A549 (cell line): ENCODE results near the gene EGFL8. TPM values are rescaled to one million over a fixed set of nuclear protein-coding genes. Genes with fewer than 3 reads are reported as not detected.

Source experiments
- ATAC-seq, 2 experiments: fragments of 200-7000 bp in 1 of 2; fragments of >200 bp in 1 of 2; cut with Nextera tagmentation in 1 of 2; cut with Tn5 transposase in 1 of 2; 3 replicates each; pipeline versions ENCODE4 v1.8.0 to v1.9.1; 2018 to 2020; ENCODE audit warnings: mild to moderate bottlenecking in 1 of 2, moderate library complexity in 1 of 2
- CTCF ChIA-PET: fragments of 300-600 bp; sonication (Branson Sonifier 250); formaldehyde crosslinking; extraction: SDS; loops from one replicate; lab custom pipeline; 2021; ENCODE audit warnings: antibody characterized with exemption, inconsistent platforms; lab: Yijun Ruan, JAX
- POLR2A ChIA-PET: fragments of 350-600 bp; formaldehyde crosslinking; extraction: SDS; loops from one replicate; lab custom pipeline; 2021; ENCODE audit warnings: antibody characterized with exemption, inconsistent platforms; lab: Yijun Ruan, JAX
- DNase-seq, 2 experiments: peaks; one replicate each; pipeline versions ENCODE4 v3.0.0 to v3.0.0-alpha.2; 2011 to 2016; ENCODE audit warnings: low read depth in 1 of 2, low spot score in 1 of 2
- FAIRE-seq: peaks from 2 replicates; lab custom pipeline; 2011; peaks lifted over from hg19 to GRCh38; lab: Jason Lieb, UNC
- H3K27ac ChIP-seq, 2 experiments: fragments of >200 bp; sonication (Bioruptor Twin); formaldehyde crosslinking; 3 replicates each; pipeline ENCODE4 v1.5.1; 2016 to 2017
- H3K4me1 ChIP-seq: fragments of >200 bp; sonication (Bioruptor Twin); formaldehyde crosslinking; 3 replicates; pipeline ENCODE4 v1.6.1; 2016
- H3K4me2 ChIP-seq: fragments of >200 bp; sonication (Bioruptor Twin); formaldehyde crosslinking; 3 replicates; pipeline ENCODE4 v1.6.1; 2016
- H3K4me3 ChIP-seq: fragments of >200 bp; sonication (Bioruptor Twin); formaldehyde crosslinking; 3 replicates; pipeline ENCODE4 v1.5.1; 2016
- H3K9me3 ChIP-seq: fragments of >200 bp; sonication (Bioruptor Twin); formaldehyde crosslinking; 3 replicates; pipeline ENCODE4 v1.6.1; 2016
- CHD4 ChIP-seq: fragments of 200-600 bp; sonication (generic); IDR thresholded peaks from 2 replicates; pipeline ENCODE4 v1.6.1; 2016; ENCODE audit warnings: antibody characterized with exemption, mild to moderate bottlenecking, borderline replicate concordance
- EHMT2 ChIP-seq: fragments of 200-600 bp; sonication (generic); IDR thresholded peaks from 2 replicates; pipeline ENCODE4 v1.6.1; 2016; ENCODE audit warnings: antibody characterized with exemption, low read depth, mild to moderate bottlenecking, moderate library complexity
- EP300 ChIP-seq, 2 experiments: fragments of >200 bp; sonication (Bioruptor Twin); formaldehyde crosslinking; IDR thresholded peaks; 2 replicates in 1 of 2; 3 replicates in 1 of 2; pipeline ENCODE4 v1.6.1; 2016 to 2017
- ESRRA ChIP-seq: fragments of 150-350 bp; IDR thresholded peaks from 2 replicates; pipeline ENCODE4 v1.6.1; 2014; ENCODE audit warnings: mild to moderate bottlenecking, low read length, borderline replicate concordance
- FOSL2 ChIP-seq, 2 experiments: fragments of 450-650 bp in 1 of 2; fragments of >200 bp in 1 of 2; sonication (Bioruptor Twin) in 1 of 2; formaldehyde crosslinking; IDR thresholded peaks; 2 replicates each; pipeline versions ENCODE4 v1.5.0 to v1.6.1; 2016 to 2020; ENCODE audit warnings: mild to moderate bottlenecking in 1 of 2, moderate library complexity in 1 of 2
- FOXS1 ChIP-seq: fragments of 250-450 bp; sonication (Bioruptor Pico); IDR thresholded peaks from 2 replicates; pipeline ENCODE4 v1.5.0; 2020; ENCODE audit warnings: mild to moderate bottlenecking, moderate library complexity
- HDAC2 ChIP-seq: fragments of 200-600 bp; sonication (generic); IDR thresholded peaks from 2 replicates; pipeline ENCODE4 v1.6.1; 2016
- HEYL ChIP-seq: fragments of 250-450 bp; sonication (Bioruptor Pico); IDR thresholded peaks from 2 replicates; pipeline ENCODE4 v1.8.0; 2021; ENCODE audit warnings: mild to moderate bottlenecking, moderate library complexity
- HOXA7 ChIP-seq: fragments of 250-450 bp; sonication (Bioruptor Pico); IDR thresholded peaks from 2 replicates; pipeline ENCODE4 v1.5.0; 2020; ENCODE audit warnings: mild to moderate bottlenecking, moderate library complexity
- HOXB13 ChIP-seq: fragments of 250-450 bp; sonication (Bioruptor Pico); IDR thresholded peaks from 2 replicates; pipeline ENCODE4 v1.5.0; 2020; ENCODE audit warnings: low read depth, mild to moderate bottlenecking, moderate library complexity
- KDM1A ChIP-seq: fragments of 200-600 bp; sonication (generic); IDR thresholded peaks from 2 replicates; pipeline ENCODE4 v1.6.1; 2016; ENCODE audit warnings: low read depth, mild to moderate bottlenecking
- MAZ ChIP-seq: fragments of 150-350 bp; IDR thresholded peaks from 2 replicates; pipeline ENCODE4 v1.6.1; 2014; ENCODE audit warnings: antibody characterized with exemption, low read depth, low read length, borderline replicate concordance
- RARB ChIP-seq: fragments of 250-450 bp; sonication (Bioruptor Pico); IDR thresholded peaks from 2 replicates; pipeline ENCODE4 v1.8.0; 2021; ENCODE audit warnings: mild to moderate bottlenecking, moderate library complexity
- RCOR1 ChIP-seq: fragments of 150-350 bp; IDR thresholded peaks from 2 replicates; pipeline ENCODE4 v1.6.1; 2014; ENCODE audit warnings: antibody characterized with exemption, low read length, low read depth
- RFX5 ChIP-seq: fragments of 450-650 bp; IDR thresholded peaks from 2 replicates; pipeline ENCODE4 v1.7.1; 2014; ENCODE audit warnings: antibody characterized with exemption, mild to moderate bottlenecking, moderate library complexity
- SMC3 ChIP-seq: fragments of >200 bp; sonication (Bioruptor Twin); formaldehyde crosslinking; IDR thresholded peaks from 3 replicates; pipeline ENCODE4 v1.6.1; 2018; ENCODE audit warnings: inconsistent platforms
- ZFP36 ChIP-seq: fragments of 450-650 bp; IDR thresholded peaks from 2 replicates; pipeline ENCODE4 v1.6.1; 2014; ENCODE audit warnings: borderline replicate concordance; ENCODE audit not compliant: partially characterized antibody
- WGBS: methylation state at CpG from one replicate; pipeline ENCODE4 v1.1.6; 2017; ENCODE audit errors: missing lambda C conversion rate; 5-methylcytosine and 5-hydroxymethylcytosine counted together
- polyA plus RNA-seq, 4 experiments: library from polyadenylated mRNA; depleted of rRNA in 3 of 4; stranded (reverse); fragments of >200 nt; fragmentation: RNase III in 1 of 4; extraction: RNeasy Plus Mini Kit Qiagen cat#74134 plus additional on column Dnase treatment in 1 of 4; gene quantifications; 2 replicates in 3 of 4; 3 replicates in 1 of 4; pipeline ENCODE4 v1.2.3, GENCODE V29; 2011 to 2017
- TF ChIP-seq, protein P1 (sequence below): fragments of 200-600 bp; sonication (generic); IDR thresholded peaks from 2 replicates; pipeline ENCODE4 v1.6.1; 2016; ENCODE audit warnings: antibody characterized with exemption, mild to moderate bottlenecking, moderate library complexity
- TF ChIP-seq, protein P2 (sequence below): fragments of >200 bp; sonication (Bioruptor Twin); formaldehyde crosslinking; IDR thresholded peaks from 2 replicates; pipeline ENCODE4 v1.6.1; 2016
- TF ChIP-seq, protein P3 (sequence below): IDR thresholded peaks from 2 replicates; pipeline ENCODE4 v1.6.1; 2012

EGFL8 gene
- polyA plus RNA-seq, 2 of the 4 experiments (the other 2 are of a cell fraction): 2.0 to 3.1 TPM

DNA sequence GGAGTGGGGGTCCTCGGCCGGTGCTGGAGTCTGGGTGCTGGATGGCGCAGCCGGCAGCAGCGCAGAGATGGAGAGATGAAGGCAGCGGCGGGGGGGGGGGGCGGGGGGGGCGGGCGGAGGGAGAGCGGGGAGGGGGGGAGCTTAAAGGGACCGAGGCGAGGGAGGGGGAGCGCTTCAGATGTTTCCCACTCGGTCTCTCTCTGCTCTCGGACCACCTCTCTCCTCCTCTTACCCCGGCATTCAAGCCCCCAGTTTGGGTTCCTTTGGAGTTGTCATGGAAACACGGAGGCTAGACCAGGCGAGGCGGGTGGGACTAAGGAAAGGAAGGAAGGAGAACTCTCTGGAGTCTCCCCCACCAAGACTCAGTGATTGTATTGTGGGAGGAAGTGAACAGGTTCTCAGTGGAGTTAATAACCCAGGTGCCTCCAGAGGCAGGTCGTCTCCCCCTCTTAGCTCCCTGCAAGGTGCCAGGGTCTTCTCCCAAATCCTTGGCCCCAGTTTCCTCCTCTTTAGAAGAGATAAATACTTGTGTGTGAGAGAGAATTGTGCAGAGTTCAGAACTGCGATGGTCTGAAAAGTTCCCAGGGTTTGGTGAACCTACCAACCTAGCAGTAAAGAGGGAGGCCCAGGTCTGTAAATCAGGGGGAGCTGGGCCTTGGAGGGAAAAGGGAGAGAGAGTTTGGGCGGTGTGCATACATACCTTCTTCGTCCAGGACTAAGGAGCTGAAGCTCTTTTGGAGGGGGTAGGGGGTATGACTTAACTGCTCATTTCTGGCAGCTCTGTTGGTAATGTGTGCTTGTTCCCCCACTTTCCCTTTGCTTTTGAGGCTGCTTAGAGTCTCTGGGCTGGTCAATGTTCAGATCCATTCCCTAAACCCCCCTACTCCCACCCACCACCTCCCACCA, 12.3 kb upstream of the EGFL8 start, which contains the start of gene PRRT1:
Gene PRRT1, minus strand, starts transcription at position 77 of the 906 bp plus-strand sequence. CDS start 112 bp downstream, outside the sequence.
- Histone ChIP-seq H3K4me2 (peak within 1 kb of the TSS; percentile 86; the same call in 2 of the 3 replicates), H3K4me3 (no peak within 1 kb of the TSS), H3K4me1 (peaks cover 14% of the 10 kb centered on the region; the same call in 2 of the 3 replicates), H3K9me3 (no peaks in the 10 kb centered on the region)
- CTCF ChIA-PET: interaction anchor here (0.8 to 1.0 kb wide), 3 partner anchors 12 to 703 kb away, joined by 3 to 5 read pairs (median 3); no protein-coding TSS in a partner anchor
- FAIRE-seq: no peak
- TF ChIP-seq ZFP36 (no peak), MAZ (no peak), RCOR1 (no peak), EHMT2 (no peak), HEYL (CRISPR knock-in tag) (no peak), KDM1A (no peak), CHD4 (no peak), HOXB13 (CRISPR knock-in tag) (no peak), HOXA7 (CRISPR knock-in tag) (no peak), HDAC2 (no peak), ESRRA (no peak), EP300 (IDR thresholded peaks at IDR 0.05) (no peak), SMC3 (no peak), FOXS1 (CRISPR knock-in tag) (no peak), FOSL2 (IDR thresholded peaks at IDR 0.05) (no peak), FOSL2 (CRISPR knock-in tag; IDR thresholded peaks at IDR 0.05) (no peak), RARB (CRISPR knock-in tag) (no peak), RFX5 (no peak)
- TF ChIP-seq, protein P1, sequence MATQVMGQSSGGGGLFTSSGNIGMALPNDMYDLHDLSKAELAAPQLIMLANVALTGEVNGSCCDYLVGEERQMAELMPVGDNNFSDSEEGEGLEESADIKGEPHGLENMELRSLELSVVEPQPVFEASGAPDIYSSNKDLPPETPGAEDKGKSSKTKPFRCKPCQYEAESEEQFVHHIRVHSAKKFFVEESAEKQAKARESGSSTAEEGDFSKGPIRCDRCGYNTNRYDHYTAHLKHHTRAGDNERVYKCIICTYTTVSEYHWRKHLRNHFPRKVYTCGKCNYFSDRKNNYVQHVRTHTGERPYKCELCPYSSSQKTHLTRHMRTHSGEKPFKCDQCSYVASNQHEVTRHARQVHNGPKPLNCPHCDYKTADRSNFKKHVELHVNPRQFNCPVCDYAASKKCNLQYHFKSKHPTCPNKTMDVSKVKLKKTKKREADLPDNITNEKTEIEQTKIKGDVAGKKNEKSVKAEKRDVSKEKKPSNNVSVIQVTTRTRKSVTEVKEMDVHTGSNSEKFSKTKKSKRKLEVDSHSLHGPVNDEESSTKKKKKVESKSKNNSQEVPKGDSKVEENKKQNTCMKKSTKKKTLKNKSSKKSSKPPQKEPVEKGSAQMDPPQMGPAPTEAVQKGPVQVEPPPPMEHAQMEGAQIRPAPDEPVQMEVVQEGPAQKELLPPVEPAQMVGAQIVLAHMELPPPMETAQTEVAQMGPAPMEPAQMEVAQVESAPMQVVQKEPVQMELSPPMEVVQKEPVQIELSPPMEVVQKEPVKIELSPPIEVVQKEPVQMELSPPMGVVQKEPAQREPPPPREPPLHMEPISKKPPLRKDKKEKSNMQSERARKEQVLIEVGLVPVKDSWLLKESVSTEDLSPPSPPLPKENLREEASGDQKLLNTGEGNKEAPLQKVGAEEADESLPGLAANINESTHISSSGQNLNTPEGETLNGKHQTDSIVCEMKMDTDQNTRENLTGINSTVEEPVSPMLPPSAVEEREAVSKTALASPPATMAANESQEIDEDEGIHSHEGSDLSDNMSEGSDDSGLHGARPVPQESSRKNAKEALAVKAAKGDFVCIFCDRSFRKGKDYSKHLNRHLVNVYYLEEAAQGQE: no peak
- TF ChIP-seq, protein P2, sequence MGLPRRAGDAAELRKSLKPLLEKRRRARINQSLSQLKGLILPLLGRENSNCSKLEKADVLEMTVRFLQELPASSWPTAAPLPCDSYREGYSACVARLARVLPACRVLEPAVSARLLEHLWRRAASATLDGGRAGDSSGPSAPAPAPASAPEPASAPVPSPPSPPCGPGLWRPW: no peak
- TF ChIP-seq, protein P3, sequence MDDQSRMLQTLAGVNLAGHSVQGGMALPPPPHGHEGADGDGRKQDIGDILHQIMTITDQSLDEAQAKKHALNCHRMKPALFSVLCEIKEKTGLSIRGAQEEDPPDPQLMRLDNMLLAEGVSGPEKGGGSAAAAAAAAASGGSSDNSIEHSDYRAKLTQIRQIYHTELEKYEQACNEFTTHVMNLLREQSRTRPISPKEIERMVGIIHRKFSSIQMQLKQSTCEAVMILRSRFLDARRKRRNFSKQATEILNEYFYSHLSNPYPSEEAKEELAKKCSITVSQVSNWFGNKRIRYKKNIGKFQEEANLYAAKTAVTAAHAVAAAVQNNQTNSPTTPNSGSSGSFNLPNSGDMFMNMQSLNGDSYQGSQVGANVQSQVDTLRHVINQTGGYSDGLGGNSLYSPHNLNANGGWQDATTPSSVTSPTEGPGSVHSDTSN: no peak
- TF ChIP-seq, all 56 proteins: peak for 0
- 88% methylated on average over 14 of the region's 24 CpGs for WGBS
- POLR2A ChIA-PET: no interaction called here
- ATAC-seq: no peak
- no peak for DNase-seq
- H3K27ac ChIP-seq: no peak within 1 kb of the TSS
